OCI-LY7 (cell line): Measurements from ENCODE around the gene HAUS1. TPM values are rescaled to one million over a fixed set of nuclear protein-coding genes. Genes with fewer than 3 reads are reported as not detected.

ENCODE experiments used
- BruUV-seq: library from RNA; stranded (reverse); fragments of 400-500 nt; replicated peaks from 2 replicates; lab custom pipeline; 2021; lab: Mats Ljungman, UMichigan
- CTCF ChIA-PET: fragments of 300-600 bp; sonication (Branson Sonifier 250); formaldehyde crosslinking; loops from one replicate; lab custom pipeline; 2022; ENCODE audit warnings: antibody characterized with exemption; ENCODE audit not compliant: unreplicated experiment; lab: Charles Lee
- POLR2A ChIA-PET: fragments of 300-600 bp; sonication (Branson Sonifier 250); formaldehyde crosslinking; loops from one replicate; lab custom pipeline; 2022; ENCODE audit warnings: antibody characterized with exemption; lab: Charles Lee
- DNase-seq: peaks from one replicate; pipeline ENCODE4 v3.0.0-alpha.2; 2015; ENCODE audit warnings: low spot score
- H2AFZ ChIP-seq: fragments of 200-600 bp; sonication (generic), shearing (Covaris generic); 2 replicates; pipeline ENCODE4 v1.6.1; 2014; ENCODE audit warnings: mild to moderate bottlenecking, antibody characterized with exemption, low read length, moderate library complexity
- H3K27ac ChIP-seq: fragments of 200-600 bp; sonication (generic); 2 replicates; pipeline ENCODE4 v1.5.1; 2014; ENCODE audit warnings: mixed run types, low read depth, mild to moderate bottlenecking, moderate library complexity, low read length, inconsistent platforms; ENCODE audit not compliant: poor library complexity, severe bottlenecking
- H3K36me3 ChIP-seq: fragments of 200-600 bp; sonication (generic); 2 replicates; pipeline ENCODE4 v1.6.1; 2014; ENCODE audit warnings: mild to moderate bottlenecking, antibody characterized with exemption, low read length, moderate library complexity, mixed read lengths; ENCODE audit not compliant: insufficient read depth
- H3K4me1 ChIP-seq: fragments of 200-600 bp; sonication (generic); 2 replicates; pipeline ENCODE4 v1.5.1; 2014; ENCODE audit warnings: mild to moderate bottlenecking, low read length; ENCODE audit not compliant: insufficient read depth, poor library complexity, severe bottlenecking
- H3K4me2 ChIP-seq: fragments of 200-600 bp; sonication (generic); 2 replicates; pipeline ENCODE4 v1.6.1; 2014; ENCODE audit warnings: mild to moderate bottlenecking, low read length
- H3K4me3 ChIP-seq: fragments of 200-600 bp; sonication (generic); 2 replicates; pipeline ENCODE4 v1.5.1; 2014; ENCODE audit warnings: mild to moderate bottlenecking, low read depth, low read length; ENCODE audit not compliant: poor library complexity, severe bottlenecking
- H3K79me2 ChIP-seq: fragments of 200-600 bp; sonication (generic); 2 replicates; pipeline ENCODE4 v1.6.1; 2016; ENCODE audit warnings: low read depth, mild to moderate bottlenecking, low read length, moderate library complexity, mixed read lengths; ENCODE audit not compliant: insufficient read depth
- H3K9me2 ChIP-seq: fragments of 200-600 bp; sonication (generic); 2 replicates; pipeline ENCODE4 v1.6.1; 2016; ENCODE audit warnings: mild to moderate bottlenecking, low read length, mixed read lengths; ENCODE audit not compliant: insufficient read depth
- H3K9me3 ChIP-seq: fragments of 200-600 bp; sonication (generic); 2 replicates; pipeline ENCODE4 v1.6.1; 2014; ENCODE audit warnings: mild to moderate bottlenecking, mixed run types, low read length, mixed read lengths
- H4K20me1 ChIP-seq: fragments of 200-600 bp; sonication (generic); 2 replicates; pipeline ENCODE4 v1.6.1; 2014; ENCODE audit warnings: mild to moderate bottlenecking, antibody characterized with exemption, low read length, moderate library complexity, mixed read lengths; ENCODE audit not compliant: insufficient read depth
- CTCF ChIP-seq: fragments of 200-600 bp; sonication (generic); conservative IDR thresholded peaks from 2 replicates; pipeline ENCODE4 v1.5.1; 2014; ENCODE audit warnings: mild to moderate bottlenecking, antibody characterized with exemption, low read length, moderate library complexity, mixed read lengths
- EZH2phosphoT487 ChIP-seq: fragments of 200-600 bp; sonication (generic); IDR thresholded peaks from 2 replicates; pipeline ENCODE4 v1.6.1; 2018; ENCODE audit warnings: low read depth, borderline replicate concordance, mild to moderate bottlenecking, mixed run types, antibody characterized with exemption, low read length, moderate library complexity, mixed read lengths
- intact Hi-C: fragments of 100-400 bp; cut with micrococcal nuclease; formaldehyde crosslinking; loops from one replicate; pipeline ENCODE4 v1.10.0; 2022; ENCODE audit not compliant: unreplicated experiment
- total RNA-seq, 2 experiments: library from RNA; depleted of rRNA in 1 of 2; stranded (reverse); fragments of >200 nt in 1 of 2; shearing (Covaris generic) in 1 of 2; gene quantifications; 2 replicates each; pipeline ENCODE4 v1.2.3, GENCODE V29; 2014 to 2022

Gene HAUS1
- total RNA-seq, 2 experiments from 2014 or later = 24.8 to 38.4 TPM

GRCh38 chr18:46134920-46135675 is 30.9 kb downstream of the HAUS1 start:
- BruUV-seq = no TSS peak

GRCh38 chr18:46140173-46140572 is 36.0 kb downstream of the HAUS1 start:
- Histone ChIP-seq H3K9me2 (no peaks in the 10 kb centered on the region), H3K27ac (no peak overlapping the region), H3K4me1 (peaks cover 2% of the 10 kb centered on the region), H3K36me3 (no peaks in the 10 kb centered on the region), H3K4me2 (no peak overlapping the region), H2AFZ (no peak overlapping the region), H4K20me1 (no peaks in the 10 kb centered on the region), H3K79me2 (no peaks in the 10 kb centered on the region), H3K4me3 (no peak overlapping the region), H3K9me3 (no peaks in the 10 kb centered on the region)
- TF ChIP-seq EZH2phosphoT487 = no peak
- no peak for TF ChIP-seq CTCF
- no peak for DNase-seq
- POLR2A ChIA-PET = interaction anchor here (0.5 to 0.7 kb wide), 2 partner anchors 22 to 30 kb away, joined by 3 to 5 read pairs; no protein-coding TSS in a partner anchor
- no TSS peak for BruUV-seq
- CTCF ChIA-PET = no interaction called here
- intact Hi-C loops = no loop called here

More at GRCh38 chr18:46134920-46135675, 30.9 kb downstream of the HAUS1 start:
- ChIA-PET CTCF (no interaction called here), POLR2A (no interaction called here)
- H3K4me1 ChIP-seq = peaks cover 5% of the 10 kb centered on the region
- intact Hi-C loops = no loop called here
- H3K4me2 ChIP-seq = no peak overlapping the region
- H3K36me3 ChIP-seq = no peaks in the 10 kb centered on the region
- no peak for DNase-seq
- H3K4me3 ChIP-seq = no peak overlapping the region
- H3K9me2 ChIP-seq = no peaks in the 10 kb centered on the region
- no peaks in the 10 kb centered on the region for H3K9me3 ChIP-seq
- no peaks in the 10 kb centered on the region for H4K20me1 ChIP-seq
- H3K27ac ChIP-seq = no peak overlapping the region
- H2AFZ ChIP-seq = no peak overlapping the region
- no peaks in the 10 kb centered on the region for H3K79me2 ChIP-seq
- TF ChIP-seq EZH2phosphoT487 (no peak), CTCF (no peak)

- Histone ChIP-seq H4K20me1 (no peaks in the 10 kb centered on the region), H3K27ac (no peak overlapping the region), H3K9me2 (no peaks in the 10 kb centered on the region), H3K4me1 (no peaks in the 10 kb centered on the region), H3K36me3 (no peaks in the 10 kb centered on the region), H3K4me2 (no peak overlapping the region), H3K4me3 (no peak overlapping the region), H3K9me3 (no peaks in the 10 kb centered on the region), H3K79me2 (no peaks in the 10 kb centered on the region), H2AFZ (no peak overlapping the region)
- no peak for TF ChIP-seq EZH2phosphoT487
- TF ChIP-seq CTCF = no peak
- CTCF ChIA-PET = no interaction called here
- no peak for DNase-seq
- intact Hi-C loops = no loop called here
- no TSS peak for BruUV-seq
- POLR2A ChIA-PET = no interaction called here
These were observed 37.0 kb downstream of the HAUS1 start for GRCh38 chr18:46141199-46141598.
